HFFc6 (cell line): ENCODE measurements around the gene FGGY. TPM values are rescaled to one million over a fixed set of nuclear protein-coding genes. Genes with fewer than 3 reads are reported as not detected.

Experiments
- DNase-seq: peaks from one replicate; pipeline ENCODE4 v3.0.0-alpha.2; 2018
- H3K27ac Mint-ChIP-seq: 2 replicates; pipeline ENCODE4 v1.8.0; 2020; ENCODE audit warnings: mild to moderate bottlenecking, mixed read lengths
- H3K27me3 Mint-ChIP-seq: 2 replicates; pipeline ENCODE4 v1.8.0; 2021; ENCODE audit warnings: mild to moderate bottlenecking, moderate library complexity, mixed read lengths; ENCODE audit not compliant: insufficient read depth
- H3K36me3 Mint-ChIP-seq: 2 replicates; pipeline ENCODE4 v1.8.0; 2021; ENCODE audit warnings: low read depth, mixed read lengths
- H3K4me1 Mint-ChIP-seq: 2 replicates; pipeline ENCODE4 v1.8.0; 2020; ENCODE audit warnings: low read depth, mixed read lengths
- H3K4me3 Mint-ChIP-seq: 2 replicates; pipeline ENCODE4 v1.8.0; 2020; ENCODE audit warnings: mild to moderate bottlenecking, moderate library complexity, mixed read lengths
- H3K9me3 Mint-ChIP-seq: 2 replicates; pipeline ENCODE4 v1.8.0; 2020; ENCODE audit warnings: mild to moderate bottlenecking, mixed read lengths
- total RNA-seq, 6 experiments: library from RNA; stranded (reverse); fragmentation: NEBNext Ultra II Directional; extraction: Animal tissue kit (Norgen Biotek cat#: 25700); gene quantifications; 2 replicates in 1 of 6; 3 replicates in 5 of 6; pipeline ENCODE4 v1.2.3, GENCODE V29; 2021
- TF ChIP-seq, protein P1 (sequence below): fragments of 200-600 bp; sonication (generic); IDR thresholded peaks from 2 replicates; pipeline ENCODE4 v1.5.0; 2021; ENCODE audit warnings: antibody characterized with exemption, mild to moderate bottlenecking

The FGGY gene
- total RNA-seq, 6 experiments from 2014 or later: 16.4 to 20.1 (median 18.7) TPM

DNA sequence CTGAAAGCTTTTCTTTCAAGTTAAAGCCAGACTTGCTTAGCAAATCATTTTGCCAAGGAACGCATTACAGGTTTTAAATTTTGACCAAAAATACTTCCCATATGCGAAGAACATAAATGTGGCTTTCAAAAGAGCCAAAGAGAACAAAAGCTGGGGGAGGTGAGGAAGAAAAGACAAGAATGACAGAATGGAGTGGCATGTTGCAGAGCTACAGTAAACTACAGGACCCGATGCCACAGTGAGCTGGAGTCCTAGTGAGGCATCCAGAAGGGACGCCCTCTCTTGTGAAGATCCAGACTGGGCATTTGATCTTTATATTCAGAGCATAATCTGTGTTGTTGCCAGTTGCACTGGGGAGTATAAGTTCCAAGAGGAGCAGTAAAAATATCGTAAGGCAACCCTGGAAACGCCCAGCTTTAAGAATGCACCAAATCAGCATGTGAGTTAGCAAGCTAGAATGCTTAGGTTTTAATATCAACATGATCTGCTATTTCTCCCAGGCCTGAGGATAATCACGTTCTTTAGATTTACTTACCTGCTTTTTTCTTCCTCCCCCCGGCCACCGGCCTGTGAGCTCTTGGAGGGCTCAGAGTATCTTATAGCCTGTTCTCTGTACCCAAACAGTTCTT lies 469.4 kb downstream of the FGGY start:
- DNase-seq: no peak
- H3K9me3 Mint-ChIP-seq: no peaks in the 10 kb centered on the region
- H3K36me3 Mint-ChIP-seq: no peaks in the 10 kb centered on the region
- H3K27ac Mint-ChIP-seq: no peak overlapping the region
- TF ChIP-seq, protein P1, sequence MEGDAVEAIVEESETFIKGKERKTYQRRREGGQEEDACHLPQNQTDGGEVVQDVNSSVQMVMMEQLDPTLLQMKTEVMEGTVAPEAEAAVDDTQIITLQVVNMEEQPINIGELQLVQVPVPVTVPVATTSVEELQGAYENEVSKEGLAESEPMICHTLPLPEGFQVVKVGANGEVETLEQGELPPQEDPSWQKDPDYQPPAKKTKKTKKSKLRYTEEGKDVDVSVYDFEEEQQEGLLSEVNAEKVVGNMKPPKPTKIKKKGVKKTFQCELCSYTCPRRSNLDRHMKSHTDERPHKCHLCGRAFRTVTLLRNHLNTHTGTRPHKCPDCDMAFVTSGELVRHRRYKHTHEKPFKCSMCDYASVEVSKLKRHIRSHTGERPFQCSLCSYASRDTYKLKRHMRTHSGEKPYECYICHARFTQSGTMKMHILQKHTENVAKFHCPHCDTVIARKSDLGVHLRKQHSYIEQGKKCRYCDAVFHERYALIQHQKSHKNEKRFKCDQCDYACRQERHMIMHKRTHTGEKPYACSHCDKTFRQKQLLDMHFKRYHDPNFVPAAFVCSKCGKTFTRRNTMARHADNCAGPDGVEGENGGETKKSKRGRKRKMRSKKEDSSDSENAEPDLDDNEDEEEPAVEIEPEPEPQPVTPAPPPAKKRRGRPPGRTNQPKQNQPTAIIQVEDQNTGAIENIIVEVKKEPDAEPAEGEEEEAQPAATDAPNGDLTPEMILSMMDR: no peak
- H3K27me3 Mint-ChIP-seq: peaks cover 2% of the 10 kb centered on the region
- no peak overlapping the region for H3K4me3 Mint-ChIP-seq
- peaks cover 19% of the 10 kb centered on the region for H3K4me1 Mint-ChIP-seq

DNA sequence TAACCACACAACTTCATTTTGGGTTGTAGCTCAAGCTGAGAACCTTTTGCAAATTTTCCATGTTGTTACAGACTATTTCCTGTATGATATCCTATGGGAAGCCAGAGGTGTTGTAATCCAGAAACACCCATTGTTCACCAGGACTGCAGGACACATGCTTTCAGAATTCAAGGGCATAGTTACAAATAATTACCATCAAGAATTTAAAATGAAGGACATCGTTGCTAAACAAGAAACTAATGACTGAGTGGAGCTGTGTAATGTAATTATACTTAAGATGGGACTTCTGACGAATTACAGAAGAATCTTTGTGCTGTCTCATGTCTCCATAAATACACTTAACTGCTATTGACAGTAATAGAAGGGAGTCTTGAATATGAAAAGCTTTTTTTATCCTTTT lies 470.2 kb downstream of the FGGY start:
- peaks cover 19% of the 10 kb centered on the region for H3K4me1 Mint-ChIP-seq
- TF ChIP-seq, protein P1: no peak
- H3K27me3 Mint-ChIP-seq: peaks cover 2% of the 10 kb centered on the region
- DNase-seq: no peak
- no peaks in the 10 kb centered on the region for H3K9me3 Mint-ChIP-seq
- H3K4me3 Mint-ChIP-seq: no peak overlapping the region
- H3K36me3 Mint-ChIP-seq: no peaks in the 10 kb centered on the region
- no peak overlapping the region for H3K27ac Mint-ChIP-seq

DNA sequence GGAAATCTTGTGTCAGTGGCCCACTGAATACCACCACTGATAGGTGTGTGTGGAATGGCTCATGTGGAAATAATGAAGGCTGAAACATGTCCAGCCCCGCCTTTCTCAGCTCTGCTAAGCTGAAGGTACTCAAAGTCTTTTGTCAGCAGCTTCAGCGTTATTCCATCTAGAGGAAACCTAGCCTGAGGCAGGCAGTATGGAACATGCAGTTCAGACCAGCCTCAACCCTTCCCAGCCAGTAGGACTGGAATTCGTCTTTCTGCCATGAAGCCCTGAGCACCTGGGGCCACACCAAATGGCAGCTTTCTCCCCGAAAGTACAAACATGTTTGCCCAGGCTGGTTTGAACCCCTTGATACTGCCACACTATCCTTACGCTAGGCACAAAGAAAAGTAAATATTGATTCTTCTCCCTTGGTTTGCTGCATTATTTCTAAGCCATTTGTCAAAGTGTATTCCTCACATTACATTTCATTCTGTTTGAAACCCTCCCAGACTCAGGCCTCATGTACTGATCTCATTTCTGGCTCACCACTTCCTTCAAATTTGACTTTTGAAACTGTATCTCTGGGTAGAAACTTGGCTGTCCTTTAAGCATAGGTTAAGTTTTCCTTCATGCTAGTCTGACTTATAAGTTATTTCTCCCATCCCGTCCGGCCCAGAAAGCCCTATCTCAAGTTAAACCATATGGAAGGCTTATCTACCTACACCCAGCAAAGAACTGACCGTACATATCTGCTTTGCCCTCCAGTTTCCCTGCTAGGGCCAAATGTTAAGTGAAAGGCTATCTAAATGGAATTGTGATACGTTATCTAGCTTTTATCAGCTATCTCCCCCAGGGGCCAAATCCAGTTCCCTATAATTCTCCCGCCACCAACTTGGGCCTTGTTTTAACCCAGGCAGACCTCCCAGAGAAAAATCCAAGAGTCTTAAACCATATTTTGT lies 472.2 kb downstream of the FGGY start:
- Mint-ChIP-seq H3K4me1 (peaks cover 19% of the 10 kb centered on the region), H3K27ac (no peak overlapping the region), H3K9me3 (no peaks in the 10 kb centered on the region), H3K27me3 (peaks cover 2% of the 10 kb centered on the region), H3K36me3 (no peaks in the 10 kb centered on the region), H3K4me3 (no peak overlapping the region)
- TF ChIP-seq, protein P1: no peak
- no peak for DNase-seq

DNA sequence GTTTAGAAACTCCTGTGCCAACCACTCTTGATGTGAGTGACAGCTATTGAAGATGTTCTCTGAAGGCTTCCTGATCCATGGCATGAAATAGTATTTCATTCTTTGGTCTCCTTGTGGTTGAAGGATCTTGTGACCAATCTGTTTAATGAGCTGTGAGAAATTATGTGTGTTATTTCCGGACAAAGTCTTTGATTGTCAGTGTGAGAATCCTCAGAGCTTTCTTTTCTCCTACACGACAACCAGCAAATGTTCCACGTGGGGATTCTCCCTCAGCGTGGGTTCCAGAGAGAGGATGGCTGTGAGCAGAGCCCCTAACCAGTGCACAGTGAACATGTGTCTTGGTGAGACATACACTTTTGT lies 472.8 kb downstream of the FGGY start:
- Mint-ChIP-seq H3K9me3 (no peaks in the 10 kb centered on the region), H3K4me3 (no peak overlapping the region), H3K36me3 (no peaks in the 10 kb centered on the region), H3K27ac (no peak overlapping the region), H3K4me1 (peaks cover 19% of the 10 kb centered on the region), H3K27me3 (peaks cover 2% of the 10 kb centered on the region)
- no peak for DNase-seq
- TF ChIP-seq, protein P1: no peak

DNA sequence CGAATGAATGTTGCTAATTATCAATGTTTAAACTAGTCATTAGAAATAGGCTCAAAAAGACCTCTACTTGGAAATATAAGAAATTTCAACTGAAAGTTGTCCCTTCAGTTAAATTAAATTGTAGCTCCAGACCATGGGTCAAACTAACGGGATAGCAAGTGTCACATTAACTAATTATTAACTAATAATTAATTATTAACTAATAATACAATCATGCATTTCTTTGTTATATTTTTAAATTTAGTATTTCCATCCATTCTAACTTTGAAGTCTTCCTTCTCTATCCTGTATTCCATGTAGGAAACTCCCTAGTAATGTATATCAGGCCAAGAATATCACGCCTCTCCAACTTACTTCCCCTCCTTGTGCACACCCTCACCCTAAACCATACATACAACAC lies 474.5 kb downstream of the FGGY start:
- TF ChIP-seq, protein P1: no peak
- Mint-ChIP-seq H3K27ac (no peak overlapping the region), H3K27me3 (peaks cover 2% of the 10 kb centered on the region), H3K36me3 (no peaks in the 10 kb centered on the region), H3K4me1 (peaks cover 16% of the 10 kb centered on the region), H3K9me3 (no peaks in the 10 kb centered on the region), H3K4me3 (no peak overlapping the region)
- no peak for DNase-seq
